Astrocyte (in vitro differentiated cells and primary cell): Measurements from ENCODE around the gene SGPL1. TPM values are rescaled to one million over a fixed set of nuclear protein-coding genes. Genes with fewer than 3 reads are reported as not detected.
A peak's percentile ranks its signal among the peaks of the same experiment; 100 is the strongest.

ENCODE experiments used
- DNase-seq: peaks from one replicate; pipeline ENCODE4 v3.0.0-alpha.2; 2010; ENCODE audit warnings: low read depth
- FAIRE-seq: peaks from 2 replicates; lab custom pipeline; 2011; peaks lifted over from hg19 to GRCh38; lab: Jason Lieb, UNC
- H2AFZ ChIP-seq: 2 replicates; pipeline ENCODE4 v1.6.0; 2012; ENCODE audit warnings: low read depth, low read length, inconsistent platforms
- H3K27ac ChIP-seq: 2 replicates; pipeline ENCODE4 v1.5.1; 2011; ENCODE audit warnings: low read depth, low read length, inconsistent platforms
- H3K27me3 ChIP-seq: 2 replicates; pipeline ENCODE4 v1.6.0; 2011; ENCODE audit warnings: low read length, inconsistent platforms; ENCODE audit not compliant: insufficient read depth
- H3K36me3 ChIP-seq: 2 replicates; pipeline ENCODE4 v1.5.1; 2011; ENCODE audit warnings: low read length, inconsistent platforms; ENCODE audit not compliant: insufficient read depth
- H3K4me1 ChIP-seq: 2 replicates; pipeline ENCODE4 v1.5.1; 2011; ENCODE audit warnings: low read length, inconsistent platforms; ENCODE audit not compliant: insufficient read depth
- H3K4me2 ChIP-seq: 2 replicates; pipeline ENCODE4 v1.6.0; 2012; ENCODE audit warnings: low read length, inconsistent platforms
- H3K4me3 ChIP-seq: 2 replicates; pipeline ENCODE4 v1.5.1; 2011; ENCODE audit warnings: low read depth, mild to moderate bottlenecking, low read length, inconsistent platforms; ENCODE audit not compliant: insufficient read depth
- H3K79me2 ChIP-seq: 2 replicates; pipeline ENCODE4 v1.6.0; 2012; ENCODE audit warnings: mild to moderate bottlenecking, low read length, inconsistent platforms; ENCODE audit not compliant: insufficient read depth
- H3K9ac ChIP-seq: 2 replicates; pipeline ENCODE4 v1.6.0; 2012; ENCODE audit warnings: mild to moderate bottlenecking, low read length, inconsistent platforms
- H3K9me3 ChIP-seq: 2 replicates; pipeline ENCODE4 v1.5.1; 2012; ENCODE audit warnings: low read depth, mild to moderate bottlenecking, low read length, inconsistent platforms; ENCODE audit not compliant: insufficient read depth
- H4K20me1 ChIP-seq: 2 replicates; pipeline ENCODE4 v1.6.0; 2012; ENCODE audit warnings: low read length, inconsistent platforms; ENCODE audit not compliant: insufficient read depth
- H3K27ac Mint-ChIP-seq: one replicate; pipeline ENCODE4 v1.8.0; 2021; ENCODE audit warnings: mild to moderate bottlenecking, mixed read lengths; ENCODE audit not compliant: unreplicated experiment
- H3K27me3 Mint-ChIP-seq: one replicate; pipeline ENCODE4 v1.8.0; 2021; ENCODE audit warnings: low read depth, mixed read lengths; ENCODE audit not compliant: unreplicated experiment
- H3K36me3 Mint-ChIP-seq: one replicate; pipeline ENCODE4 v1.8.0; 2021; ENCODE audit warnings: low read depth, mixed read lengths; ENCODE audit not compliant: unreplicated experiment
- H3K4me1 Mint-ChIP-seq: one replicate; pipeline ENCODE4 v1.8.0; 2021; ENCODE audit warnings: low read depth, mixed read lengths; ENCODE audit not compliant: unreplicated experiment
- H3K4me3 Mint-ChIP-seq: one replicate; pipeline ENCODE4 v1.8.0; 2021; ENCODE audit warnings: mild to moderate bottlenecking, moderate library complexity, mixed read lengths; ENCODE audit not compliant: unreplicated experiment
- H3K9me3 Mint-ChIP-seq: one replicate; pipeline ENCODE4 v1.8.0; 2021; ENCODE audit warnings: mild to moderate bottlenecking, mixed read lengths; ENCODE audit not compliant: unreplicated experiment
- CTCF ChIP-seq: IDR thresholded peaks from 2 replicates; pipeline ENCODE4 v1.5.1; 2011; ENCODE audit warnings: low read depth, mild to moderate bottlenecking, inconsistent platforms, low read length, moderate library complexity; ENCODE audit not compliant: insufficient read depth
- EZH2 ChIP-seq: IDR thresholded peaks from 2 replicates; pipeline ENCODE4 v1.6.1; 2012; ENCODE audit warnings: mild to moderate bottlenecking, low read length, inconsistent platforms; ENCODE audit not compliant: insufficient read depth
- total RNA-seq: library from RNA; stranded (reverse); gene quantifications from 2 replicates; pipeline ENCODE4 v1.2.1, GENCODE V29; 2021

The SGPL1 gene
- total RNA-seq, 1 donor from 2014 or later = 101 TPM

DNA sequence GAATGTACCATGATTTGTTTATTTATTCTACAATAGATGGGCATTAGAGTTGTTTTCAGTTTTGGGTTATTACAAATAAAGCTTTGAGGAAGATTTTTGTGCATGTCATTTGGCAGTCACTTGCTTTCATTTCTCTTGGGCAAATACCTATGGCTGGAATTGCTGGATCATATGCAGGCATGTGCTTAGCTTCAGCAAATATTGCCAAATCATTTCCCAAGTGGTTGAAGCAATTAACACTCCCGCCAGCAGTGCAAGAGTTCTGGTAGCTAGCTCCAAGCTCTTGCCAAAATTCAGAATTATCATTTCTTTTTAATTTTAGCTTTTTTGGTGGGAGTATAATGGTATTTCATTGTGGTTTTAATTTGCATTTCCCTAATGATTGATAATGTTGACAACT is 105.5 kb downstream of the SGPL1 start:
- no peak overlapping the region for H3K4me3 Mint-ChIP-seq
- H3K27ac ChIP-seq = no peak overlapping the region
- no peak overlapping the region for H3K27ac Mint-ChIP-seq
- TF ChIP-seq CTCF = no peak
- no peak for TF ChIP-seq EZH2
- no peak for FAIRE-seq
- H3K9ac ChIP-seq = no peak overlapping the region
- no peaks in the 10 kb centered on the region for H3K79me2 ChIP-seq
- peaks cover under 1% of the 10 kb centered on the region for H3K4me1 ChIP-seq
- peaks cover 30% of the 10 kb centered on the region for H3K27me3 ChIP-seq
- H3K4me3 ChIP-seq = no peak overlapping the region
- H3K9me3 ChIP-seq = no peaks in the 10 kb centered on the region
- H3K4me2 ChIP-seq = no peak overlapping the region
- H3K36me3 ChIP-seq = no peaks in the 10 kb centered on the region
- no peaks in the 10 kb centered on the region for H4K20me1 ChIP-seq
- H3K27me3 Mint-ChIP-seq = peaks cover 65% of the 10 kb centered on the region
- no peak overlapping the region for H2AFZ ChIP-seq
- DNase-seq = no peak
- no peaks in the 10 kb centered on the region for H3K36me3 Mint-ChIP-seq
- H3K9me3 Mint-ChIP-seq = no peaks in the 10 kb centered on the region
- H3K4me1 Mint-ChIP-seq = peaks cover 1% of the 10 kb centered on the region

DNA sequence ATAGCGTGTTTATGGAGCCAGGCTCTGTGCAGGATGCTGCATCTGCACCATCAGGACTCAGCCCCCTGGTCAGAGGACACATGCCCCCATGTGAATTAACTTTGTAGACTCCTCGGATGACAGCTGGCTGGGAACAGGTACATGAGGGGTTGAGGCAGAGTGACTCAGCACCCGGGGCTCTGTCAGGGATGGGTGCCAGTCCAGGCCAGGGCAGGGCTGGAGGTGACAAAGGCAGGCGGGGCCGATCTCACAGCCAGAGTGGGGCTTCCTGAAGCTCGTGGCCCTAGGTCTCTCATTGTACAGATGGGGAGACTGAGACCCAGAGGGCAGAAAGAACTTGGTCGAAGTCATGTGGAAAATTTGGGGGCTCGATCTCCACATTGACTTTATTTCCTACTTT is 107.9 kb downstream of the SGPL1 start:
- Histone ChIP-seq H3K27me3 (peaks cover 14% of the 10 kb centered on the region), H4K20me1 (no peaks in the 10 kb centered on the region), H3K4me2 (no peak overlapping the region), H3K4me3 (no peak overlapping the region), H3K9me3 (no peaks in the 10 kb centered on the region), H2AFZ (no peak overlapping the region), H3K27ac (no peak overlapping the region), H3K9ac (no peak overlapping the region), H3K79me2 (no peaks in the 10 kb centered on the region), H3K4me1 (peaks cover 15% of the 10 kb centered on the region), H3K36me3 (no peaks in the 10 kb centered on the region)
- Mint-ChIP-seq H3K9me3 (no peaks in the 10 kb centered on the region), H3K27ac (no peak overlapping the region), H3K36me3 (no peaks in the 10 kb centered on the region), H3K4me1 (peaks cover 7% of the 10 kb centered on the region), H3K4me3 (no peak overlapping the region), H3K27me3 (peaks cover 65% of the 10 kb centered on the region)
- FAIRE-seq (no peak), DNase-seq (no peak)
- no peak for TF ChIP-seq CTCF
- no peak for TF ChIP-seq EZH2

DNA sequence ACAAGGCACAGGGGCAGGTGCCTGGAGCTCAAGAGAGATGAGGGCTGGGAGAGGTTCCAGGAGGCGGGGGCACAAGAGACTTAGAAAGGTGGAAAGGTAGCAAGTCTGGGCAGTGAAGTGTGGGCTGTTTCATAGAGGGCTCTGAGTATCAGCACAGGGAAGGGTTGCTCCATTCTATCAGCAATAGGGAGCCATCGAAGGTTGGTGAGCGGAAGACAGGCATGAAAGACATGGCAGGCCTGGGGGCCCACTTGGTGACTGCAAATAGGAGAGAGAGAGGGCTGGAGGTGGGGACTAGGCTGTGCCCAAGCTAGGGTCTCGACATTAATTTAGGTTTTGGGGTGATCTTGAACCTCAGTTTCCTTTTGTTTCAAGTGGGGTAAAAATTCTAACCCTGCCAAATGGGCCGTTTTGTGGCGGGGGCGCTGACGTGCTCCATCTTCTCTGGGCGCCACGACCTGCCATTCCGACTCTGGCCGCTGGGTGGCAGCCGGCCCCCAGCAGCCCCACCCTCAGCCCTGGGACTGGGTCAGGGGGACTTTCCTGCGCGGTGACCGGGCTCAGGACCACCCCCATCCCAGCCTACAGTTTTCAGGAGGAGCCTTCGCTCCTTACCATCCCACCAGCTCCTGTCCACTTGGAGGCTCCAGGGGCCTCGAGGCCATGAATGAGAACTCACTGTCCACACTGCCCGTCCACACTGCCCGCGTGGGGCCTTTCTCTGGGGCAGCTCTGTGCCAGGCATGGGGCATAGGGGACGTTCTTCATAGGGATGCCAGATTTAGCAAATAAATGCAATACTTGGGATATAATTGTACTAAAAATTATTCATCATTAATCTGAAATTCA is 109.9 kb downstream of the SGPL1 start:
- Histone ChIP-seq H3K4me3 (no peak overlapping the region), H2AFZ (no peak overlapping the region), H4K20me1 (peaks cover 2% of the 10 kb centered on the region), H3K9ac (no peak overlapping the region), H3K9me3 (no peaks in the 10 kb centered on the region), H3K36me3 (no peaks in the 10 kb centered on the region), H3K27ac (no peak overlapping the region), H3K4me2 (no peak overlapping the region), H3K4me1 (peaks cover 15% of the 10 kb centered on the region), H3K27me3 (peaks cover 18% of the 10 kb centered on the region), H3K79me2 (no peaks in the 10 kb centered on the region)
- H3K27ac Mint-ChIP-seq = no peak overlapping the region
- DNase-seq (no peak), FAIRE-seq (no peak)
- H3K4me1 Mint-ChIP-seq = peaks cover 6% of the 10 kb centered on the region
- H3K36me3 Mint-ChIP-seq = no peaks in the 10 kb centered on the region
- H3K4me3 Mint-ChIP-seq = peak overlapping the region; percentile 11
- TF ChIP-seq CTCF = peak; percentile 66
- no peak for TF ChIP-seq EZH2
- peaks cover 64% of the 10 kb centered on the region for H3K27me3 Mint-ChIP-seq
- H3K9me3 Mint-ChIP-seq = no peaks in the 10 kb centered on the region
